GM23248 (cell line): ENCODE results near the gene HAVCR1.

ENCODE experiments used
- EZH2 ChIP-seq: fragments of 200-600 bp; sonication (generic); IDR thresholded peaks from 2 replicates; pipeline ENCODE4 v1.6.1; 2018; ENCODE audit warnings: antibody characterized with exemption, mild to moderate bottlenecking; ENCODE audit not compliant: insufficient read depth, poor library complexity, severe bottlenecking
- EZH2phosphoT487 ChIP-seq: fragments of 200-600 bp; sonication (generic); IDR thresholded peaks from 2 replicates; pipeline ENCODE4 v1.6.1; 2018; ENCODE audit warnings: antibody characterized with exemption, moderate library complexity, mild to moderate bottlenecking, low read depth; ENCODE audit not compliant: insufficient read depth

- TF ChIP-seq EZH2 = no peak
- TF ChIP-seq EZH2phosphoT487 = no peak
Measured at GRCh38 chr5:157024208-157024959, 34.5 kb downstream of the HAVCR1 start.
